IMR-90 (cell line): Measurements from ENCODE around the gene INPP5A. TPM values are rescaled to one million over a fixed set of nuclear protein-coding genes. Genes with fewer than 3 reads are reported as not detected.

Experiments
- ATAC-seq: fragments of 200-7000 bp; cut with Tn5 transposase; 2 replicates; pipeline ENCODE4 v1.9.1; 2020; ENCODE audit warnings: low read depth, mild to moderate bottlenecking, moderate library complexity
- BruUV-seq: library from RNA; stranded (reverse); fragments of 400-500 nt; replicated peaks from 2 replicates; lab custom pipeline; 2021; lab: Mats Ljungman, UMichigan
- CTCF ChIA-PET: fragments of 300-600 bp; formaldehyde crosslinking; extraction: SDS; loops from one replicate; lab custom pipeline; 2021; ENCODE audit warnings: antibody characterized with exemption; lab: Yijun Ruan, JAX
- POLR2A ChIA-PET: fragments of 300-600 bp; sonication (Branson Sonifier 250); formaldehyde crosslinking; loops from one replicate; lab custom pipeline; 2022; ENCODE audit warnings: antibody characterized with exemption; ENCODE audit not compliant: unreplicated experiment; lab: Charles Lee
- DNase-seq: peaks from one replicate; pipeline ENCODE4 v3.0.0; 2013
- H2AFZ ChIP-seq: replicated peaks from 2 replicates; pipeline ENCODE3; 2013; ENCODE audit warnings: low read length, mild to moderate bottlenecking; ENCODE audit not compliant: poor library complexity
- H2AK5ac ChIP-seq: 2 replicates; pipeline ENCODE4 v1.6.1; 2013; ENCODE audit warnings: low read depth, low read length, inconsistent platforms
- H2AK9ac ChIP-seq: replicated peaks from 2 replicates; pipeline ENCODE3; 2013; ENCODE audit warnings: mild to moderate bottlenecking, low read depth, low read length, moderate library complexity; ENCODE audit not compliant: poor library complexity
- H2BK120ac ChIP-seq: 2 replicates; pipeline ENCODE4 v1.6.1; 2013; ENCODE audit warnings: low read depth, low read length, inconsistent platforms
- H2BK15ac ChIP-seq: 3 replicates; pipeline ENCODE4 v1.6.1; 2013; ENCODE audit warnings: low read depth, low read length, inconsistent platforms
- H2BK20ac ChIP-seq: 2 replicates; pipeline ENCODE4 v1.6.1; 2013; ENCODE audit warnings: low read depth, mild to moderate bottlenecking, inconsistent platforms, low read length, moderate library complexity
- H2BK5ac ChIP-seq: 2 replicates; pipeline ENCODE4 v1.6.1; 2013; ENCODE audit warnings: mild to moderate bottlenecking, low read depth, low read length, inconsistent platforms; ENCODE audit not compliant: poor library complexity, severe bottlenecking
- H3K14ac ChIP-seq: replicated peaks from 2 replicates; pipeline ENCODE4 v1.6.1; 2013; ENCODE audit warnings: low read depth, low read length, inconsistent platforms
- H3K18ac ChIP-seq: 2 replicates; pipeline ENCODE4 v1.6.1; 2013; ENCODE audit warnings: low read depth, low read length, control low read depth
- H3K23ac ChIP-seq: 2 replicates; pipeline ENCODE4 v1.6.1; 2013; ENCODE audit warnings: low read depth, low read length, inconsistent platforms
- H3K27ac ChIP-seq: 2 replicates; pipeline ENCODE4 v1.5.1; 2013; ENCODE audit warnings: mild to moderate bottlenecking, control low read depth, low read length; ENCODE audit not compliant: insufficient read depth
- H3K27me3 ChIP-seq: 2 replicates; pipeline ENCODE4 v1.6.1; 2013; ENCODE audit warnings: low read length; ENCODE audit not compliant: control insufficient read depth, insufficient read depth
- H3K36me3 ChIP-seq: 2 replicates; pipeline ENCODE4 v1.6.1; 2013; ENCODE audit warnings: low read length, mixed read lengths; ENCODE audit not compliant: control insufficient read depth, insufficient read depth
- H3K4ac ChIP-seq: 2 replicates; pipeline ENCODE4 v1.6.1; 2013; ENCODE audit warnings: low read depth, low read length, inconsistent platforms
- H3K4me1 ChIP-seq: 2 replicates; pipeline ENCODE4 v1.6.1; 2013; ENCODE audit warnings: low read length, mixed read lengths; ENCODE audit not compliant: control insufficient read depth, insufficient read depth
- H3K4me2 ChIP-seq: 2 replicates; pipeline ENCODE4 v1.6.1; 2013; ENCODE audit warnings: low read depth, mild to moderate bottlenecking, control low read depth, low read length, moderate library complexity
- H3K4me3 ChIP-seq: 2 replicates; pipeline ENCODE4 v1.5.1; 2013; ENCODE audit warnings: low read depth, mild to moderate bottlenecking, control low read depth, low read length, moderate library complexity; ENCODE audit not compliant: insufficient read depth
- H3K56ac ChIP-seq: 2 replicates; pipeline ENCODE4 v1.6.1; 2013; ENCODE audit warnings: low read length, inconsistent platforms; ENCODE audit not compliant: insufficient read depth; ENCODE audit errors: extremely low read depth
- H3K79me1 ChIP-seq, 2 experiments: 2 replicates each; pipeline ENCODE4 v1.6.1; 2013; ENCODE audit warnings: low read length in 2 of 2, inconsistent platforms in 1 of 2, low read depth in 1 of 2
- H3K9ac ChIP-seq: 2 replicates; pipeline ENCODE4 v1.6.1; 2013; ENCODE audit warnings: low read depth, low read length, control low read depth
- H3K9me1 ChIP-seq: 2 replicates; pipeline ENCODE4 v1.6.1; 2013; ENCODE audit warnings: low read length, inconsistent platforms; ENCODE audit not compliant: insufficient read depth
- H3K9me3 ChIP-seq: 2 replicates; pipeline ENCODE4 v1.6.1; 2013; ENCODE audit warnings: low read length; ENCODE audit not compliant: control insufficient read depth, insufficient read depth
- H4K20me1 ChIP-seq: 2 replicates; pipeline ENCODE4 v1.6.1; 2013; ENCODE audit warnings: low read length, inconsistent platforms; ENCODE audit not compliant: insufficient read depth
- H4K5ac ChIP-seq: 2 replicates; pipeline ENCODE4 v1.6.1; 2013; ENCODE audit warnings: mild to moderate bottlenecking, low read depth, low read length, control low read depth
- H4K8ac ChIP-seq, 2 experiments: 2 replicates each; pipeline ENCODE4 v1.6.1; 2013; ENCODE audit warnings: low read depth in 2 of 2, low read length in 2 of 2, control low read depth in 1 of 2, inconsistent platforms in 1 of 2
- H4K91ac ChIP-seq: 2 replicates; pipeline ENCODE4 v1.6.1; 2013; ENCODE audit warnings: low read depth, low read length, inconsistent platforms; ENCODE audit not compliant: insufficient read depth
- BHLHE40 ChIP-seq: fragments of 150-350 bp; IDR thresholded peaks from 2 replicates; pipeline ENCODE4 v1.6.1; 2016; ENCODE audit warnings: mild to moderate bottlenecking, low read depth, low read length
- CEBPB ChIP-seq: IDR thresholded peaks from 2 replicates; pipeline ENCODE4 v1.6.1; 2012; ENCODE audit warnings: low read depth, low read length, improper control_type of control experiment
- CHD1 ChIP-seq: IDR thresholded peaks from 2 replicates; pipeline ENCODE4 v1.6.1; 2012; ENCODE audit warnings: low read depth, low read length, improper control_type of control experiment
- CTCF ChIP-seq: conservative IDR thresholded peaks from 2 replicates; pipeline ENCODE4 v1.5.1; 2012; ENCODE audit warnings: mild to moderate bottlenecking, low read depth, low read length, improper control_type of control experiment
- ELK1 ChIP-seq: fragments of 150-350 bp; IDR thresholded peaks from 2 replicates; pipeline ENCODE4 v1.6.1; 2016; ENCODE audit warnings: low read depth, mild to moderate bottlenecking, low read length, moderate library complexity, borderline replicate concordance
- FOS ChIP-seq: fragments of 150-350 bp; IDR thresholded peaks from 2 replicates; pipeline ENCODE4 v1.6.1; 2016; ENCODE audit warnings: low read depth, low read length
- MAFK ChIP-seq: IDR thresholded peaks from 2 replicates; pipeline ENCODE4 v1.6.1; 2012; ENCODE audit warnings: low read depth, low read length, improper control_type of control experiment
- MAZ ChIP-seq: IDR thresholded peaks from 2 replicates; pipeline ENCODE4 v1.6.1; 2012; ENCODE audit warnings: low read depth, mild to moderate bottlenecking, low read length, improper control_type of control experiment, moderate library complexity, borderline replicate concordance
- MXI1 ChIP-seq: IDR thresholded peaks from 2 replicates; pipeline ENCODE4 v1.6.1; 2012; ENCODE audit warnings: low read depth, mild to moderate bottlenecking, low read length, moderate library complexity, borderline replicate concordance
- NFE2L2 ChIP-seq: fragments of 150-350 bp; IDR thresholded peaks from 2 replicates; pipeline ENCODE4 v1.6.1; 2016; ENCODE audit warnings: low read depth, mild to moderate bottlenecking, low read length
- POLR2A ChIP-seq: IDR thresholded peaks from 2 replicates; pipeline ENCODE4 v1.6.1; 2012; ENCODE audit warnings: mild to moderate bottlenecking, low read depth, low read length
- RAD21 ChIP-seq: IDR thresholded peaks from 2 replicates; pipeline ENCODE4 v1.6.1; 2012; ENCODE audit warnings: low read length, improper control_type of control experiment
- RCOR1 ChIP-seq: IDR thresholded peaks from 2 replicates; pipeline ENCODE4 v1.6.1; 2012; ENCODE audit warnings: mild to moderate bottlenecking, low read length, improper control_type of control experiment; ENCODE audit not compliant: insufficient replicate concordance
- RFX5 ChIP-seq: IDR thresholded peaks from 2 replicates; pipeline ENCODE4 v1.8.0; 2012; ENCODE audit warnings: low read depth, mild to moderate bottlenecking, low read length, moderate library complexity
- SMC3 ChIP-seq: fragments of 150-350 bp; IDR thresholded peaks from 2 replicates; pipeline ENCODE4 v1.6.1; 2016; ENCODE audit warnings: low read depth, mild to moderate bottlenecking, antibody characterized with exemption, low read length, moderate library complexity
- USF2 ChIP-seq: fragments of 150-350 bp; IDR thresholded peaks from 2 replicates; pipeline ENCODE4 v1.6.1; 2017; ENCODE audit warnings: mild to moderate bottlenecking, antibody characterized with exemption, low read length, low read depth
- WGBS, 2 experiments: methylation state at CpG; one replicate each; pipeline versions ENCODE4 v1.1.5 to v1.1.7; 2013; ENCODE audit warnings: missing lambda C conversion rate in 2 of 2; ENCODE audit not compliant: insufficient read length in 1 of 2; ENCODE audit errors: extremely low coverage in 2 of 2; 5-methylcytosine and 5-hydroxymethylcytosine counted together
- dilution Hi-C: fragments of 300-500 bp; cut with HindIII; formaldehyde crosslinking; loops from one replicate; pipeline ENCODE4 v1.14.3; 2018; ENCODE audit warnings: low sequenced_read_pairs; ENCODE audit not compliant: unreplicated experiment
- in situ Hi-C: fragments of 300-500 bp; cut with MboI; formaldehyde crosslinking; loops from 3 replicates; pipeline ENCODE4 v1.14.3; 2019; ENCODE audit warnings: low sequenced_read_pairs, inconsistent platforms, mixed read lengths
- intact Hi-C: fragments of 100-400 bp; cut with micrococcal nuclease; formaldehyde crosslinking; loops from 2 replicates; pipeline ENCODE4 v1.10.0; 2022
- polyA plus RNA-seq, 3 experiments: library from polyadenylated mRNA; depleted of rRNA; stranded (reverse); fragments of >200 nt; gene quantifications; 2 replicates each; pipeline ENCODE4 v1.2.3, GENCODE V29; 2012; ENCODE audit warnings: low replicate concordance in 1 of 3
- total RNA-seq: library from RNA; depleted of rRNA; stranded (reverse); fragments of >200 nt; gene quantifications from 2 replicates; pipeline ENCODE4 v1.2.3, GENCODE V29; 2012

Gene INPP5A
- total and polyA plus RNA-seq, 2 of the 4 experiments (the other 2 are of a cell fraction) = 21.4 to 36.7 TPM

GRCh38 chr10:132493756-132494290 lies 43.8 kb upstream of the INPP5A start:
- Histone ChIP-seq H3K9me3 (no peaks in the 10 kb centered on the region; the same call in 1 of the 2 replicates), H3K56ac (no peak overlapping the region), H3K36me3 (no peaks in the 10 kb centered on the region), H3K4me1 (peaks cover 6% of the 10 kb centered on the region), H3K4ac (no peak overlapping the region), H4K91ac (no peak overlapping the region), H3K9ac (no peak overlapping the region), H3K23ac (no peak overlapping the region), H2BK5ac (no peak overlapping the region), H3K18ac (no peak overlapping the region), H4K20me1 (no peaks in the 10 kb centered on the region), H2BK20ac (no peak overlapping the region), H3K27me3 (peaks cover 24% of the 10 kb centered on the region), H3K27ac (no peak overlapping the region), H4K8ac (no peak overlapping the region), H2AK9ac (no peak overlapping the region), H3K9me1 (peaks cover 3% of the 10 kb centered on the region; the same call in 1 of the 2 replicates), H2BK120ac (no peak overlapping the region), H3K4me3 (no peak overlapping the region), H3K14ac (no peak overlapping the region), H2AFZ (no peak overlapping the region), H3K79me1 (no peaks in the 10 kb centered on the region), H2BK15ac (no peak overlapping the region), H3K4me2 (no peak overlapping the region), H4K5ac (no peak overlapping the region), H2AK5ac (no peak overlapping the region)
- ATAC-seq (no peak), DNase-seq (no peak)
- no TSS peak for BruUV-seq
- 79% methylated on average over 13 of the region's 16 CpGs; no CpG with 5 or more reads in 1 of the 2 experiments for WGBS, 2 experiments
- dilution Hi-C loops (no loop called here), in situ Hi-C loops (no loop called here), intact Hi-C loops (no loop called here)
- ChIA-PET POLR2A (no interaction called here), CTCF (no interaction called here)
- TF ChIP-seq RCOR1 (no peak), MXI1 (no peak), FOS (no peak), MAZ (no peak), BHLHE40 (no peak), SMC3 (no peak), ELK1 (no peak), NFE2L2 (no peak), POLR2A (no peak), RAD21 (no peak), CEBPB (no peak), CTCF (no peak), USF2 (no peak), RFX5 (no peak), MAFK (no peak), CHD1 (no peak)
